ENCODE measurements around the gene TMIGD1.

The TMIGD1 gene

DNA sequence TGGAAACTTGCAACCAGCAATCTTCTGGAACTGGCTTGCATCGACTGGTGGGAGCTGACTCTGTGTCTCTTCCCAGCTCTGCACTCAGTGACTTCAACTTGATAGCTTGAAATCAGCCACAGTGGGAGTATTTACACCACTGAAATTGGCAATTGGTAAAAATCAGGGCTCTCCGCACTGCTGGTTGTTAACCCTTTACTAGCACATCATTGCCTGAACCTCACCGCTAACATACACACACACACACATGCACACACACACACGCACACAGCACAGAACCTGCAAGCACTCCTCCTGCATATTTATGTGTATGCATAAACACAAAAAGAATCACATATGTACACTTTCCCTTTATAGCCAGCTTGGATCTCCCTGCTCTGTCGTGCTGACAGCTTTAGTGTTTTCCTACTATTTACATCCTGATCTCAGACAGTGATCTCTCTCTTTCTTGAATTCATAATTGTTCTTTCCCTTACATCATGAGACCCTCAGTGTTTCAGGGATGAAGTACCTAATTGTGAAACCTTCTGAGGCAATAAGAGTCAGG lies 7.9 kb upstream of the TMIGD1 start:
- Histone ChIP-seq H3K4me3 (no peak overlapping the region), H3K36me3 (no peaks in the 10 kb centered on the region), H3K27ac (no peak overlapping the region), H3K9me3 (no peaks in the 10 kb centered on the region), H3K27me3 (no peaks in the 10 kb centered on the region), H3K4me1 (peaks cover 0 to 27% (median 4%) of the 10 kb centered on the region in 4 donors)
- no peak for DNase-seq
- TF ChIP-seq, protein P1, sequence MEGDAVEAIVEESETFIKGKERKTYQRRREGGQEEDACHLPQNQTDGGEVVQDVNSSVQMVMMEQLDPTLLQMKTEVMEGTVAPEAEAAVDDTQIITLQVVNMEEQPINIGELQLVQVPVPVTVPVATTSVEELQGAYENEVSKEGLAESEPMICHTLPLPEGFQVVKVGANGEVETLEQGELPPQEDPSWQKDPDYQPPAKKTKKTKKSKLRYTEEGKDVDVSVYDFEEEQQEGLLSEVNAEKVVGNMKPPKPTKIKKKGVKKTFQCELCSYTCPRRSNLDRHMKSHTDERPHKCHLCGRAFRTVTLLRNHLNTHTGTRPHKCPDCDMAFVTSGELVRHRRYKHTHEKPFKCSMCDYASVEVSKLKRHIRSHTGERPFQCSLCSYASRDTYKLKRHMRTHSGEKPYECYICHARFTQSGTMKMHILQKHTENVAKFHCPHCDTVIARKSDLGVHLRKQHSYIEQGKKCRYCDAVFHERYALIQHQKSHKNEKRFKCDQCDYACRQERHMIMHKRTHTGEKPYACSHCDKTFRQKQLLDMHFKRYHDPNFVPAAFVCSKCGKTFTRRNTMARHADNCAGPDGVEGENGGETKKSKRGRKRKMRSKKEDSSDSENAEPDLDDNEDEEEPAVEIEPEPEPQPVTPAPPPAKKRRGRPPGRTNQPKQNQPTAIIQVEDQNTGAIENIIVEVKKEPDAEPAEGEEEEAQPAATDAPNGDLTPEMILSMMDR (IDR thresholded peaks at IDR 0.05), result no peak
- intact Hi-C loops (cut with DNase I; ENCODE audit: low total_unique reads), result no loop called here

DNA sequence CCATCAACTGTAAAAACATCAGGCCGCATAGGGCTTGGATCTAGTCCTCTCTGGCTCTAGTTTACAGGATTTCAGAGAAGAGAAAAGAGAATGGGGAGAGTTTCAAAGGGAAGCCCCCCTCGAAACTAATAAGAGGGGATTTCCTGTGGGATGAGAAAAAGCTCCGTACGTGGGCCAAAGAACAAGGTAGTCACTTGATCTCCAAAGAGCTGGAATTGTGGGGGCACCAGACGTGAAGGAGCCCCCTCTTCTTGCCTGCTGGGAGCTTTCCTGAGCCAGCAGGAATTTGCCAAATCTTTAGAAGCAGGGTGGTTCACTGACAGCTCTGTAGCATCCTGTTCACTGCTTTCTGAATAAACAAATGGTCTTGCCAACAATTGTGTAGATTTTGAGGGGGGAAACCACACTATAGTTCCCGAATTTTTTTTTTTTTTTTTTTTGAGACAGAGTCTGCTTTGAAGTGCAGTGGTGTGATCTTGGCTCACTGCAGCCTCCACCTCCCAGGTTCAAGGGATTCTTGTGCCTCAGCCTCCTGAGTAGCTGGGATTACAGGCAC lies 7.0 kb upstream of the TMIGD1 start:
- Histone ChIP-seq H3K4me1 (peaks cover 0 to 27% (median 4%) of the 10 kb centered on the region in 4 donors), H3K4me3 (no peak overlapping the region), H3K9me3 (no peaks in the 10 kb centered on the region), H3K27me3 (no peaks in the 10 kb centered on the region), H3K36me3 (no peaks in the 10 kb centered on the region), H3K27ac (peak overlapping the region; percentile 2 to 30)
- intact Hi-C loops (cut with DNase I; ENCODE audit: low total_unique reads), result no loop called here
- TF ChIP-seq, protein P1 (IDR thresholded peaks at IDR 0.05), result no peak
- no peak for DNase-seq

DNA sequence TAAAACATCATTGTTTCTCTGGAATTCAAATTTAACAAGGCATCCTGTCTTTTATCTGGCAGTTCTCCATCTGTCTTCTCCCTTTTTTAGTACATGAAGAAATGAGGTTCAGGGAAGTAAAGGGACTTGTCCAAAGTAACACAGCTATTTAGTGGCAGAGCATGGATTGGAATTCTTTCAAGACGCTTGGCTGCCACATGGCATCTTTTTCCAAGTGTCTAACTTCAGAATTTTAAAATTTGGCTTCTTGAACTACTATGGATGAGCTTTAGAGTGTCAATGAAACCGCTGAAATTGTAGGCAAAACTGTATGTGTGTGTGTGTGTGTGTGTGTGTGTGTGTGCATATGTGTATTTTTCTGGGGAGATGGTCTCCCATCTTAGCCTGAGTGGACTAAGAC lies 5.2 kb upstream of the TMIGD1 start:
- no peaks in the 10 kb centered on the region for H3K36me3 ChIP-seq
- no peak overlapping the region for H3K4me3 ChIP-seq
- H3K9me3 ChIP-seq, result no peaks in the 10 kb centered on the region
- H3K27me3 ChIP-seq, result no peaks in the 10 kb centered on the region
- peaks cover 0 to 13% (median 4%) of the 10 kb centered on the region in 4 donors for H3K4me1 ChIP-seq
- TF ChIP-seq, protein P1 (IDR thresholded peaks at IDR 0.05), result no peak
- DNase-seq, result no peak
- H3K27ac ChIP-seq, result no peak overlapping the region
- intact Hi-C loops (cut with DNase I; ENCODE audit: low total_unique reads), result no loop called here

DNA sequence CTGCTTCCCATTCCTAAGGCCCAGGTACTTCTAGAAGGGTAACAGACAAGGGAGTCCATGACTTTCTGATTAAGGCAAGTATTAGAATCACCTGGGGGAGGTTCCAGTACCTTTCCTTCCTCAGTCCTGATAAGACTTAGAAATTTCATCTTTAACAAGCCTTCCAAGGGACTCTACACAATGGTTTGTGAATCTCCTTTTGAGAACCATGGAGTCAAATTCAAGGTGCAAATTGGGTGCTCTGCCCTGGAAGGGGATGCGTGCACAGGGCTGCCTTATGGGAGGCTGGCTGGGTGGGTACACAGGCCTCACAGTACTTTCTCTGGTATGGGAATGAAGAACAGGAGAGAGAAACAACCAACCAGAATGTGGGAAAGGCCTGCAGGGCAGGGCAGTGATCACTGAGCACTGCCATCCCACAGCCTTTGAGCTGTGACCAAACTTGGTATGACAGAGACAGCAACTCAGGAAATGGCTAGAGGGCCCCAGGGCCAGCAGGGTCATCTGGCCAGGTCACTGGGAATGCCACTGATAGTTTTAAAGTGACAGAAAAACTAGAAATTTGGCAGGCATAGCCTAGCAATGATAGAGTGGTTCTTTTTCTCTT lies 3.6 kb upstream of the TMIGD1 start:
- Histone ChIP-seq H3K4me1 (peaks cover 0 to 11% (median 4%) of the 10 kb centered on the region in 4 donors), H3K36me3 (no peaks in the 10 kb centered on the region), H3K4me3 (no peak overlapping the region), H3K27ac (no peak overlapping the region), H3K9me3 (no peaks in the 10 kb centered on the region), H3K27me3 (no peaks in the 10 kb centered on the region)
- no peak for DNase-seq
- intact Hi-C loops (cut with DNase I; ENCODE audit: low total_unique reads), result no loop called here
- TF ChIP-seq, protein P1 (IDR thresholded peaks at IDR 0.05), result no peak

DNA sequence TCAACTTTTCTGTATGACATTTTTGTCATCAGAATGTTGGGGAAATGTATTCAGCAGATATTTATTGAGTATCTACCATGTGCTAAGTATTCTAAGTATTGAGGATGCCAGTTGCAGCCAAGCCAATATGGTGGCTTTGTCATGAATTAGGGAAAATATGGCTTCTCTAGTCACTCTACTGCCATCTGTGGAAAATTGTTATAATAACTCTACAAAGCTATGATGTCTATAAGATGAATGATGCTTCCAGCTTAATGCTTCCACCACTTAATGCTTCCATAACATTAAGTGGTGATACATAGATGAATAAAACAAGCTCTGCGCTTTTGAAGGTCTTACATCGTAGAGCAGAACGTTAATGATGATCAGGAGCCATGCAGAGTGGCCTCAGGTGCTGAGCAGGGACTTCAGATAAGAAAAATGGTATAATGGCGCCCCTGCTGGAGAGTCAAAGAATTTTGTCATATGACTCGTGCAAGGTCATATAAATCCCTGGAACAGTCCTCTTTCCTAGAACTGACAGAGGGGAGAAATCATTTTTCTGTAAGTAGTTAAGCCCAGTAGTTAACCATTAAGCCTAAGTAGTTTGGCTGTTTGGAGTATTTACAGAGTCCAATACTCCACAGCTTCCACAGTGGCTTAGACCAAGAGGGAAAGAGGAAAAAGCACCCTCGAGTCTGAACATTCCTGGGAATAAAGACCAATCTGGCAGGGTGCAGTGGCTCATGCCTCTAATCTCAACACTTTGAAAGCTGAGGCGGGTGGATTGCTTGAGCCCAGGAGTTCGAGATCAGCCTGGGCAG lies 2.7 kb upstream of the TMIGD1 start:
- H3K4me3 ChIP-seq, result no peak overlapping the region
- H3K9me3 ChIP-seq, result no peaks in the 10 kb centered on the region
- no peak for DNase-seq
- no peak overlapping the region for H3K27ac ChIP-seq
- H3K27me3 ChIP-seq, result no peaks in the 10 kb centered on the region
- H3K4me1 ChIP-seq, result peaks cover 0 to 11% (median 4%) of the 10 kb centered on the region in 4 donors
- intact Hi-C loops (cut with DNase I; ENCODE audit: low total_unique reads), result no loop called here
- TF ChIP-seq, protein P1 (IDR thresholded peaks at IDR 0.05), result peak; percentile 42 to 60
- H3K36me3 ChIP-seq, result no peaks in the 10 kb centered on the region
